Activated T-helper 9 cell treated with anti-CD3 and anti-CD28 coated beads, Interleukin-2, amount 50 U/mL, for 16 hours (primary cell): ENCODE data around the gene FGD3.
A peak's percentile ranks its signal among the peaks of the same experiment; 100 is the strongest.
"Not testable (repeated sequence)": the region's sequence is repeated elsewhere in the genome, so short reads cannot be mapped to it uniquely, and the experiment has no call there.

Source experiments
- DNase-seq: peaks from one replicate; pipeline ENCODE4 v3.0.0-alpha.2; 2020; ENCODE audit warnings: low read depth

The FGD3 gene

GRCh38 chr9:93010056-93010455 lies 62.7 kb downstream of the FGD3 start:
- no peak for DNase-seq

- DNase-seq = no peak
Measured at GRCh38 chr9:93010704-93011103, 63.4 kb downstream of the FGD3 start.

- DNase-seq = no peak
Measured at GRCh38 chr9:93011114-93011513, 63.8 kb downstream of the FGD3 start.

GRCh38 chr9:93012963-93013855 lies 65.9 kb downstream of the FGD3 start:
- DNase-seq = no peak

- DNase-seq = no peak
Measured at GRCh38 chr9:93013856-93014582, 66.7 kb downstream of the FGD3 start.

- DNase-seq = not testable (repeated sequence)
Measured at GRCh38 chr9:93015190-93015589, 67.9 kb downstream of the FGD3 start.

GRCh38 chr9:93017621-93018020 lies 70.3 kb downstream of the FGD3 start:
- DNase-seq = no peak

GRCh38 chr9:93020151-93020550 lies 72.8 kb downstream of the FGD3 start:
- no peak for DNase-seq

GRCh38 chr9:93020771-93021670 lies 73.7 kb downstream of the FGD3 start:
- DNase-seq = no peak

GRCh38 chr9:93022066-93022465 lies 74.7 kb downstream of the FGD3 start:
- no peak for DNase-seq

GRCh38 chr9:93022721-93023520 lies 75.6 kb downstream of the FGD3 start:
- no peak for DNase-seq

GRCh38 chr9:93023521-93023815 lies 76.1 kb downstream of the FGD3 start:
- no peak for DNase-seq

GRCh38 chr9:93024646-93024910 lies 77.3 kb downstream of the FGD3 start:
- DNase-seq = no peak

GRCh38 chr9:93024986-93025630 lies 77.8 kb downstream of the FGD3 start:
- no peak for DNase-seq

GRCh38 chr9:93025736-93026135 lies 78.4 kb downstream of the FGD3 start:
- no peak for DNase-seq

- DNase-seq = no peak
Measured at GRCh38 chr9:93026640-93027039, 79.3 kb downstream of the FGD3 start.

- DNase-seq = no peak
Measured at GRCh38 chr9:93027750-93028149, 80.4 kb downstream of the FGD3 start.

- DNase-seq = peak; percentile 35
Measured at GRCh38 chr9:93028448-93029006, 81.2 kb downstream of the FGD3 start.

- no peak for DNase-seq
Measured at GRCh38 chr9:93030642-93031628, 83.6 kb downstream of the FGD3 start.
